Activated naive CD4-positive, alpha-beta T cell treated with anti-CD3 and anti-CD28 coated beads for 36 hours (primary cell): ENCODE results near the gene FBLN1. TPM values are rescaled to one million over a fixed set of nuclear protein-coding genes. Genes with fewer than 3 reads are reported as not detected.
"Not testable (repeated sequence)": the region's sequence is repeated elsewhere in the genome, so short reads cannot be mapped to it uniquely, and the experiment has no call there.

ENCODE experiments used
- CTCF ChIA-PET: fragments of 350-600 bp; sonication (Branson Sonifier 250); formaldehyde crosslinking; loops from one replicate; lab custom pipeline; 2021; ENCODE audit warnings: antibody characterized with exemption; lab: Charles Lee
- DNase-seq: peaks from one replicate; pipeline ENCODE4 v3.0.0-alpha.2; 2020
- H3K27ac Mint-ChIP-seq: one replicate; pipeline ENCODE4 v1.8.0; 2021; ENCODE audit warnings: mild to moderate bottlenecking, mixed read lengths
- H3K27me3 Mint-ChIP-seq: one replicate; pipeline ENCODE4 v1.8.0; 2021; ENCODE audit warnings: low read depth, mixed read lengths
- H3K36me3 Mint-ChIP-seq: one replicate; pipeline ENCODE4 v1.8.0; 2021; ENCODE audit warnings: low read depth, mixed read lengths
- H3K4me1 Mint-ChIP-seq: one replicate; pipeline ENCODE4 v1.8.0; 2021; ENCODE audit warnings: low read depth, mixed read lengths
- H3K4me3 Mint-ChIP-seq: one replicate; pipeline ENCODE4 v1.8.0; 2021; ENCODE audit warnings: mild to moderate bottlenecking, moderate library complexity, mixed read lengths
- H3K9me3 Mint-ChIP-seq: one replicate; pipeline ENCODE4 v1.8.0; 2021; ENCODE audit warnings: mixed read lengths
- intact Hi-C: fragments of 100-400 bp; cut with micrococcal nuclease; formaldehyde crosslinking; loops from one replicate; pipeline ENCODE4 v1.15.1; 2023
- total RNA-seq, 2 experiments: library from RNA; stranded (reverse); gene quantifications; one replicate each; pipeline ENCODE4 v1.2.3, GENCODE V29; 2021

Gene FBLN1
- total RNA-seq, 2 experiments from 2014 or later: not detected

DNA sequence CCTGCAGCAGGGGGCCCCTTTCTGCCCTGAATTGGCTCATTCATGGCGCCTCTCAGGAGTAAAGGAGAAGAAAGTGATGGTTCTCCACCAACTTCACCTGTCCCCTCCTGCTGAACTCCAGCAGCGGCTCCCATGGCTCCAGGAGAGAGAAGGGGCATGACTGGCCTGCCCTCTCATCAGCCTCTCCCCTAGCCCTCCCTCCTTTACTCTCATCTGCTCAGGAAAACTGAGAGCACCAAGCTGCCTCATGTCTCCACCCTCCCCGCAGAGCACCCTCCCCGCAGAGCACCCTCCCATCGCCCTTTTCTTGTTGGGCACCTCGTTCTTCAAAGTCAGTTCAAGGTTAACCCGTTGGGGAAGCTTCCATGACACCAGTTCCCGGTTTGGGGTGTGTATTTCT, 86.9 kb downstream of the FBLN1 start:
- Mint-ChIP-seq H3K27me3 (no peaks in the 10 kb centered on the region), H3K27ac (no peak overlapping the region), H3K36me3 (no peaks in the 10 kb centered on the region), H3K4me3 (no peak overlapping the region), H3K4me1 (no peaks in the 10 kb centered on the region), H3K9me3 (no peaks in the 10 kb centered on the region)
- CTCF ChIA-PET: no interaction called here
- intact Hi-C loops: no loop called here
- DNase-seq: no peak

DNA sequence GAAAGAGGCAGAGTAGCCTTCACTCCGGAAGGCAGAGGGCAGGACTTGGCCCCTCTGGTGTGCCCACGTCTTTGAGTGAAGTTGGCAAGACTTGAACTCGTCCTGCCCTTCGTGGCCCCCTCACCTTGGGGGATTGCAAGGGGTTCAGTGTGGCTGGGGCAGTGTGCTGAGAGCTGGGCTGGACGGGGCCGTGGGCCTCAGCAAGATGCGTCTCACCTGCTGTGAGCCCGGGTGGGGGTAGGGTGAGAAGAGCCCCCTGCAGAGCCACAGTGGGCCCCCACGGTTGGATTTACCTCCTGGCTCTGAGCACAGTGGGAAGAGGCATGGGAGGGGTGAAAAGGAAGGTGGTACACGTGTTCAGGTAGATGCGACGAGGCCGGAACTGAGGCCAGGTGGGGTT, 87.6 kb downstream of the FBLN1 start:
- no peak overlapping the region for H3K27ac Mint-ChIP-seq
- H3K9me3 Mint-ChIP-seq: no peaks in the 10 kb centered on the region
- no peak overlapping the region for H3K4me3 Mint-ChIP-seq
- H3K27me3 Mint-ChIP-seq: no peaks in the 10 kb centered on the region
- no peak for DNase-seq
- CTCF ChIA-PET: no interaction called here
- intact Hi-C loops: no loop called here
- no peaks in the 10 kb centered on the region for H3K4me1 Mint-ChIP-seq
- H3K36me3 Mint-ChIP-seq: no peaks in the 10 kb centered on the region

DNA sequence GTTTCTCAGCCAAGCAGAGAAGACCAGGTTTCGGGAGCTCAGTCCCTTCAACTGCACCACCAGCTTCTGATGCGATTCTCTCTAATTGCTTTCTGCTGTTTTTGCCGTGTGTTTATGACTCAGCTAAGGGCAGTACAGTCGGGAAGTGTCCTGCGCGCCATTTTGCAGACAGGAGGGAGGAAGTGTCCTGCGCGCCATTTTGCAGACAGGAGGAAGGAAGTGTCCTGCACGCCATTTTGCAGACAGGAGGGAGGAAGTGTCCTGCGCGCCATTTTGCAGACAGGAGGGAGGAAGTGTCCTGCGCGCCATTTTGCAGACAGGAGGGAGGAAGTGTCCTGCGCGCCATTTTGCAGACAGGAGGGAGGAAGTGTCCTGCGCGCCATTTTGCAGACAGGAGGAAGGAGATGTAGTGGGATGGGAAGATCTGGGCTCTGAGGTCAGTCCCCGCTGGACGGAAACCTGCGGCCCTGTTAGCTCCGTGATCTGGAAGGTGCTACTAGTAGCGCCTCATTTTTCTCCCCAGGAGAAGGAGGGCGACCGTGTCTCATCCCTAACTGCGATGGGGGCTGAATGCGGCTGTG, 89.0 kb downstream of the FBLN1 start:
- H3K9me3 Mint-ChIP-seq, H3K36me3 Mint-ChIP-seq, DNase-seq, H3K27me3 Mint-ChIP-seq, H3K4me1 Mint-ChIP-seq, H3K27ac Mint-ChIP-seq, intact Hi-C loops, H3K4me3 Mint-ChIP-seq: not testable (repeated sequence)
- CTCF ChIA-PET: interaction anchor here (1.2 kb wide), 1 partner anchor 15 kb away, joined by 3 read pairs; no protein-coding TSS in a partner anchor

DNA sequence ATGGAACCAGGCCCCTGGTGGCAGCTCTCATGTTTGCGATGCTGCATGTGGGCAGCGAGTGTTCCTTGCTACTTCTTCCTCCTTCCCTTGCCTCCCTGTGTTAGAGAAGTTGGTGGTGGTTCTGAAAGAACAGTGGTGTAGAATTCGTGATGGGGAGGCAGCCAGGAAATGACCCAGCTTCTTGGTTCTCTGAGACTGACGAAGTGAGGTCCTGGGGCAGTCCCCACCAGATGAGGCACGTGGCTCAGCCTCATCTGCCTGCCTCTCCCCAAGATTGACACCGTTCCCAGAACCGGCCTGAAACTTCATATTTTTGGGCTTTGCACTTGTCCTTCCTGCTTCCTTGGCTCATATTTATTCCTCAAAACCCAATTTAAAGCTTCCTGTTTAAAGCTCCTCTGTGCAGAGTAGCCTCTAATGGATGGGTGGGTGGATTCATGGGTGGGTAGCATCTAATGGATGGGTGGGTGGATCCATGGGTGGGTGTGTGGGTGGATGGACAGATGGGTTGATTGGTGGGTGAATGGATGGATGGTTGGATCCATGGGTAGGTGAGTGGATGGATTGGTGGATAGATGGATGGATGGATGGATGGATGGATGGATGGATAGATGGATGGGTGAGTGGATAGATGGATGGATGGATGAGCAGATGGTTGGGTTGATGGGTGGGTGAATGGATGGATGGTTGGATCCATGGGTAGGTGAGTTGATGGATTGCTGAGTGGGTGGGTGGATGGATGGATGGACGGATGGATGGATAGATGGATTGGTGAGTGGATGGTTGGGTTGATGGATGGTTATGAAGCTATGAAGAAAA, 91.6 kb downstream of the FBLN1 start:
- intact Hi-C loops: no loop called here
- Mint-ChIP-seq H3K4me1 (no peaks in the 10 kb centered on the region), H3K27ac (no peak overlapping the region), H3K4me3 (no peak overlapping the region), H3K9me3 (no peaks in the 10 kb centered on the region), H3K27me3 (no peaks in the 10 kb centered on the region), H3K36me3 (no peaks in the 10 kb centered on the region)
- CTCF ChIA-PET: interaction anchor here (0.9 to 1.2 kb wide), 2 partner anchors 11 to 16 kb away, joined by 3 read pairs; no protein-coding TSS in a partner anchor
- no peak for DNase-seq

DNA sequence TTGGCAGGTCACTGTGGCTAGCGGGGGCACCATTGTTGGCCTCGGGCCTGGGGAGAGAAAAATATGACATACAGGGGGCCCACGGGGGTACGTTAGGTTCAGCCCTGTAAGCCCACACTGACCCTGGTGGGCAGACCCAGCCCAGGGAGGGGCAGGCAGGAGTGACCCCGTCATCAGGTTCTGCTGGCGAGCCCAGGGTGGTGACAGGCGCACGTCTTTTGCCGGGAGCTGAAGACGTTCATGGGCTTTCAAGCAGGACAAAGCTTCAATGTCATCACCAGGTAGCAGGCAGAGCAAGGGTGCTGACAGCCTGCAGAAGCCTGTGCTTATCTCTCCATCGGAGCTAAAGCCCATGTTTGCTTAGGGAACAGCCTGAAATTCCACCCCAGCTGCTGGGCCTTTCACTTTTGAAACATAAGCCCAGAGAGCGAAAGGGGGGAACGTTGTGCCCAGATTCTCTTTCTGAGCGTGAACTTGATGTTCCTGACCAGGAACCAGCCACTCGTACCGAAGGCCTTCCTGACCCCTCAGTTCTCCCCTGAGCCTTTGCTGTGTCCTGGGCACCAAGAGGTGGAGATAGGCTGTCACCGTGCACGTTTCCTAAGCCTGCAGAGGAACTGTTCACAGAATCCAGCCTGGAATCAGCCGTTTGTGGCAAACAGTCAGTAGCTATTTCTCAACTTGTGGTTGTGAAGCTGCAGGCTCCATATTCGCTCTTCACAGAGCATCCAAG, 94.9 kb downstream of the FBLN1 start:
- CTCF ChIA-PET: no interaction called here

DNA sequence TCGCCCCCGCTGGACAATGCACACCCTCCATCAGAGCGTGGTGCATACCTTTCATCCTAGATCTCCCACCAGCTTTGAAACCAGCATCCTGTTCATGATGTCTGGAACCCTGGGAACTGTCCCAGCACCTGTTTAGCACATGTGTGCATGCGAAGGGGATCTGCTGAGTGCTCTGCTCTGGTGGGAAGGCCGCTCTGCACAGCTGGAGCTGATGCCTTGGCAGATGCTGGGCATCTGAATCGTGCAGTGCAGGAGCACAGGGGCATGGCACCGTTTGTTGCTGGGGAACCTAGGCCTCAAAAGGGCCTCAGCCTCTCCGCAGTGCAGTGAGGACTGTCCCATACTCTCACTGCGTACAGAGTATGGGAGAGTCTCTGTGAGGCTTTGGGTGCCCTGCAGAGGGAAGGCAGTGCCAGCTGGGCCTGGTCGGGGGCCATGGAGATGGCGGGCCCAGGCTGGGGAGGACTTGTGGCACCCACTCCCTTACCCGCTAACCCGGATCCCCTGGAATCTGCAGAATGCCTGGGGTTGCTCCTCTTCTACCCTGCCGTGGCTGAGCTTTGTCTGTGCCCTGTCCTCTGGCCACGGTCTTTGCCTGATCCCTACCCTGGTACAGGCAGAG, 96.0 kb downstream of the FBLN1 start:
- Mint-ChIP-seq H3K4me1 (no peaks in the 10 kb centered on the region), H3K36me3 (no peaks in the 10 kb centered on the region), H3K27ac (no peak overlapping the region), H3K27me3 (no peaks in the 10 kb centered on the region), H3K4me3 (no peak overlapping the region), H3K9me3 (no peaks in the 10 kb centered on the region)
- CTCF ChIA-PET: interaction anchor here (0.8 kb wide), 1 partner anchor 18 kb away, joined by 3 read pairs; no protein-coding TSS in a partner anchor
- intact Hi-C loops: no loop called here
- no peak for DNase-seq

More for the DNA sequence above, 94.9 kb downstream of the FBLN1 start:
- intact Hi-C loops: no loop called here
- no peaks in the 10 kb centered on the region for H3K4me1 Mint-ChIP-seq
- DNase-seq: no peak
- no peaks in the 10 kb centered on the region for H3K27me3 Mint-ChIP-seq
- no peak overlapping the region for H3K27ac Mint-ChIP-seq
- H3K36me3 Mint-ChIP-seq: no peaks in the 10 kb centered on the region
- no peak overlapping the region for H3K4me3 Mint-ChIP-seq
- H3K9me3 Mint-ChIP-seq: no peaks in the 10 kb centered on the region

DNA sequence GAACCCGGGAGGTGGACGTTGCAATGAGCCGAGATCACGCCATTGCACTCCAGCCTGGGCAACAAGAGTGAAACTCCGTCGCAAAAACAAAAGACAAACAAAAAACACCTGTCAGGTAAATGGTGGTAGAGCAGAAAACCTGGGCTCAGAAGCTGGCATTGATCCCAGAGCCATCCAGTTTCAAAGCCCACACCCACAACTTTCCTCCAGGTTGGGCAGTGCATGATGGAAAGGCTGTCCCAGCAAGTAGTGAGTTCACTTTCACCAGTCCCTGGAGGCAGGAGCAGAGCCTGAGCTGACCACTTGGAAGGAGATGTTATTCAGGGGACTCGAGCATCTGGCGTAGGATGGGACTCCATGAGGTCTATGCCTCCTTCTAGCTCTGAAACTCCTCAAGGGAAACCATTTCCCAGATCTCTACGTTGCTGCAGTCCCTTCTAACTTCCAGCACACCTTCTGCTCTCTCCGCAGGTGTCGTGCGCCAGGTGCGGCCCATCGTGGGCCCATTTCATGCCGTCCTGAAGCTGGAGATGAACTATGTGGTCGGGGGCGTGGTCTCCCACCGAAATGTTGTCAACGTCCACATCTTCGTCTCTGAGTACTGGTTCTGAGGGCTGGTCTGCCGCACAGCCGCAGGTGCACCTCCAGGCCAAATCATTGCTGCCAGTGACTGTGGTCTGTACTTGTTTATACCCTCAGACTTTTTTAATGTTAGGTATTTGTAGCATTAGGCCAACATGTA, 97.3 kb downstream of the FBLN1 start:
- H3K4me1 Mint-ChIP-seq: no peaks in the 10 kb centered on the region
- no peaks in the 10 kb centered on the region for H3K36me3 Mint-ChIP-seq
- H3K27ac Mint-ChIP-seq: no peak overlapping the region
- H3K9me3 Mint-ChIP-seq: no peaks in the 10 kb centered on the region
- no peak overlapping the region for H3K4me3 Mint-ChIP-seq
- intact Hi-C loops: no loop called here
- CTCF ChIA-PET: interaction anchor here (0.6 kb wide), 1 partner anchor 40 kb away, joined by 3 read pairs; no protein-coding TSS in a partner anchor
- no peak for DNase-seq
- H3K27me3 Mint-ChIP-seq: no peaks in the 10 kb centered on the region

DNA sequence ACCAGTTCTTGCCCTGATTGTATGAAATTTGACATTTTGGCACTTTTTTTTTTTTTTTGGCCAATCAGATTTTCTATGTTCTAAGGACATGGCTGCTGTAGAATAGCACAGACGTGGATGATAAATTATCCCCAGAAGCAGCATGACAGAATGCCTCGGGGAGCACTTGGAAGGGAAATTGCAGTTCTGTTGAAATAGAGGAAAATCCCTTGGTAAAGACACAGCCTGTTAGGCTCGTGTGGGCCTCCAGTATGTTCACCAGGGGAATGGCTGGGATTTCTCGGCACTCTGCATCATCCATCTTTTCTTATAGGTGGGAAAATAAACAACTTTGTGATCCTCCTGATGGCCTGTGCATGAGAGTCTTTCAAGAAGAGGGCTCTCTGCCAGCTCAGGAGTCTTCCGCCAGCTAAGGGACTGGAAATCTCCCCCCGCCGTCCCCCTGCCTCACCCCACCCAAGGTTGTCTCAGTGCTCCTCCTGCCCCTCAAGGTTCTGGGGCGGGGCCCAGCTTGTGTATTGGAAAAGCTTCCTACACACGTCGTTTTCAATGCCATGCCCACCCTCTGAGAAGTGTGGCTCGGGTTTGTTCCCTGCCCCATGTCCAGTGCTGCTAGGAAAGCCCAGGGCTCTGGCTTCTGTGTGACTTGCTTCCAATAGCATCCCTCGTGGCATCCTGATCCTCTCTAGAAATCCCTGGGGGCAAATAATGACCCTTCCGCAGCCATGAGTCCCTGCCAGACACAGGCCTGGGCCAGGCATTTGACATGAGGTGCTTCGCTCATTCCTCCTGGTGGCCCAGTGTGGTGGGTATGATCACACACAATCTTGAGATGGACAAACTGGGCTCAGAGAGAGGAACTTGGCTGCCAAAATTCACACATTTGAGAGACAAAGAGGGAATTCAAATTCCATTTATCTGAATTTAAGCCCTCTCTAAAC, 98.4 kb downstream of the FBLN1 start:
- Mint-ChIP-seq H3K27ac (no peak overlapping the region), H3K36me3 (no peaks in the 10 kb centered on the region), H3K4me1 (no peaks in the 10 kb centered on the region), H3K9me3 (no peaks in the 10 kb centered on the region), H3K27me3 (no peaks in the 10 kb centered on the region), H3K4me3 (no peak overlapping the region)
- DNase-seq: no peak
- intact Hi-C loops: no loop called here
- CTCF ChIA-PET: no interaction called here

DNA sequence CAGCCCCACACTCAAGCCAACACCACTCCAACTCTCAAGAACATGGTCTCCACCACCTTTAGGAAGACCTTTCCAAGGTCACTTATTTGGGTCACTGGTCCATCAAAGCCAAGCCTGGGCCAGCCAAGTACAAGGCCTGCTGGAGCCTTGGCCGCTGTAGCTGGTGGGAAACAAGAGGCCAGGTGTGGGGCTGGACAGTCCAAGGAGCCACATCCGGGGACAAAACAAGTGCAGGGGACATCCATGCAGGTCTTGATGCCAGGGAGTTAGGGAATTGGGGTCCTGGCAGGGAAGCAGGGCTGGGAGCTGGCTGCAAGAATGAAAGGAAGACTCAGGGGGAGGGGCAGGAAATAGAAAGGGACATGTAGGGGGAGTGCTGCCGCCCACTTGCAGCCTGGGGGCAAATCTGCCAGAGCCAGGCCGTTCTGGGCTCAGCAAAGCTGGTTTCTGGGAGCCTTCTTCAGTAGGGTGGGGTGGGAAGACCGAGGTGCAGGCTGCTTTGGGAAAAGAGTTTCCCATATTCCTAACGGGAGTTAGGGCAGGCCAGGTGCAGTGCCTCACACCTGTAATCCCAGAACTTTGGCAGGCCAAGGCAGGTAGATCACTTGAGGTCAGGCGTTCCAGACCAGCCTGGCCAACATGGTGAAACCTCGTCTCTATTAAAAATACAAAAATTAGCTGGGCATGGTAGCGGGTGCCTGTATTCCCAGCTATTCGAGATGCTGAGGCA, 99.5 kb downstream of the FBLN1 start:
- Mint-ChIP-seq H3K4me1 (no peaks in the 10 kb centered on the region), H3K27me3 (no peaks in the 10 kb centered on the region), H3K9me3 (no peaks in the 10 kb centered on the region), H3K27ac (no peak overlapping the region), H3K4me3 (no peak overlapping the region), H3K36me3 (no peaks in the 10 kb centered on the region)
- no peak for DNase-seq
- intact Hi-C loops: no loop called here
- CTCF ChIA-PET: no interaction called here

- H3K36me3 Mint-ChIP-seq: no peaks in the 10 kb centered on the region
- DNase-seq: no peak
- no peaks in the 10 kb centered on the region for H3K9me3 Mint-ChIP-seq
- CTCF ChIA-PET: no interaction called here
- H3K4me1 Mint-ChIP-seq: no peaks in the 10 kb centered on the region
- H3K27ac Mint-ChIP-seq: no peak overlapping the region
- H3K27me3 Mint-ChIP-seq: no peaks in the 10 kb centered on the region
- intact Hi-C loops: no loop called here
- H3K4me3 Mint-ChIP-seq: no peak overlapping the region
These were observed 100.3 kb downstream of the FBLN1 start for GRCh38 chr22:45602824-45603595.
